Spleen (tissue), 7 donors: ENCODE results near the gene SETD3.

Experiments used
- CTCF ChIP-seq, 11 experiments: fragments of 200-600 bp in 7 of 11; fragments of 450-650 bp in 4 of 11; sonication (generic) in 4 of 11; IDR thresholded peaks in 8 of 11; conservative IDR thresholded peaks in 3 of 11; 1 replicate in 7 of 11; 2 replicates in 4 of 11; pipeline versions ENCODE4 v1.4.0 to v1.8.0; 2016 to 2021; ENCODE audit warnings: antibody characterized with exemption in 11 of 11, inconsistent platforms in 4 of 11, mild to moderate bottlenecking in 1 of 11
- POLR2A ChIP-seq, 3 donors: fragments of 450-650 bp; IDR thresholded peaks; one replicate each; pipeline ENCODE4 v1.5.1; 2017; ENCODE audit warnings: antibody characterized with exemption in 3 of 3, mild to moderate bottlenecking in 1 of 3
- donor health status: DM: no; HTN: no; CAD: no; lungs with moderate emphysema.
- donor health status: DM: no; HTN: no; CAD: no.
- donor health status: DM: no; HTN: no; CAD: no.

GRCh38 chr14:99388286-99388685 is 92.4 kb downstream of the SETD3 start:
- no peak for TF ChIP-seq CTCF (IDR thresholded peaks at IDR 0.05 in 8 of 11, conservative IDR thresholded peaks at IDR 0.05 in 3 of 11)
- no peak for TF ChIP-seq POLR2A (IDR thresholded peaks at IDR 0.05)
